Mesenchymal stem cell (in vitro differentiated cells and primary cell): ENCODE data around the gene MYB.
"Not testable (repeated sequence)": the region's sequence is repeated elsewhere in the genome, so short reads cannot be mapped to it uniquely, and the experiment has no call there.

Source experiments
- DNase-seq: peaks from one replicate; pipeline ENCODE4 v3.0.0-alpha.2; 2013
- H2AFZ ChIP-seq: one replicate; pipeline ENCODE4 v1.6.1; 2013; ENCODE audit warnings: low read depth, mild to moderate bottlenecking, control low read depth, inconsistent platforms, low read length, moderate library complexity
- H2AK5ac ChIP-seq: 2 replicates; pipeline ENCODE4 v1.6.1; 2013; ENCODE audit warnings: low read length, moderate library complexity, mild to moderate bottlenecking, inconsistent platforms; ENCODE audit not compliant: severe bottlenecking
- H2BK120ac ChIP-seq: one replicate; pipeline ENCODE4 v1.6.1; 2013; ENCODE audit warnings: low read depth, mild to moderate bottlenecking, inconsistent platforms, low read length, moderate library complexity
- H2BK12ac ChIP-seq, 2 experiments: one replicate each; pipeline ENCODE4 v1.6.1; 2013; ENCODE audit warnings: inconsistent platforms in 2 of 2, low read length in 2 of 2, mild to moderate bottlenecking in 2 of 2, moderate library complexity in 2 of 2, control low read depth in 1 of 2
- H2BK15ac ChIP-seq: one replicate; pipeline ENCODE4 v1.6.1; 2013; ENCODE audit warnings: mild to moderate bottlenecking, low read depth, inconsistent platforms; ENCODE audit not compliant: poor library complexity, severe bottlenecking
- H2BK5ac ChIP-seq: 2 replicates; pipeline ENCODE4 v1.6.1; 2013; ENCODE audit warnings: low read depth, mild to moderate bottlenecking, low read length, control low read depth, inconsistent platforms; ENCODE audit not compliant: poor library complexity, severe bottlenecking
- H3K14ac ChIP-seq, 2 experiments: one replicate each; pipeline ENCODE4 v1.6.1; 2013; ENCODE audit warnings: inconsistent platforms in 2 of 2, low read length in 2 of 2, control low read depth in 1 of 2, mild to moderate bottlenecking in 1 of 2, moderate library complexity in 1 of 2
- H3K18ac ChIP-seq, 2 experiments: one replicate each; pipeline ENCODE4 v1.6.1; 2013; ENCODE audit warnings: inconsistent platforms in 2 of 2, low read length in 2 of 2, control low read depth in 1 of 2, low read depth in 1 of 2, mild to moderate bottlenecking in 1 of 2
- H3K23ac ChIP-seq, 2 experiments: one replicate each; pipeline ENCODE4 v1.6.1; 2013; ENCODE audit warnings: inconsistent platforms in 2 of 2, low read length in 2 of 2, mild to moderate bottlenecking in 2 of 2, moderate library complexity in 2 of 2, control low read depth in 1 of 2
- H3K27ac ChIP-seq: 2 replicates; pipeline ENCODE4 v1.5.1; 2013; ENCODE audit warnings: mild to moderate bottlenecking, moderate library complexity, low read length, control low read depth, inconsistent platforms; ENCODE audit not compliant: poor library complexity, severe bottlenecking
- H3K27me3 ChIP-seq, 2 experiments: 2 replicates each; pipeline versions ENCODE4 v1.6.1 to v1.7.0; 2013; ENCODE audit warnings: low read length in 2 of 2, mild to moderate bottlenecking in 2 of 2, moderate library complexity in 2 of 2, control low read depth in 1 of 2, inconsistent platforms in 1 of 2; ENCODE audit not compliant: control insufficient read depth in 1 of 2, insufficient read depth in 1 of 2
- H3K36me3 ChIP-seq, 2 experiments: 2 replicates each; pipeline versions ENCODE4 v1.6.1 to v1.7.0; 2013; ENCODE audit warnings: low read length in 2 of 2, control low read depth in 1 of 2, inconsistent platforms in 1 of 2, low read depth in 1 of 2, mild to moderate bottlenecking in 1 of 2; ENCODE audit not compliant: insufficient read depth in 2 of 2, control insufficient read depth in 1 of 2
- H3K4ac ChIP-seq, 2 experiments: one replicate each; pipeline ENCODE4 v1.6.1; 2013; ENCODE audit warnings: inconsistent platforms in 2 of 2, low read length in 2 of 2, mild to moderate bottlenecking in 2 of 2, moderate library complexity in 2 of 2, control low read depth in 1 of 2, low read depth in 1 of 2
- H3K4me1 ChIP-seq: 2 replicates; pipeline ENCODE4 v1.6.1; 2013; ENCODE audit warnings: low read depth, low read length, control low read depth; ENCODE audit not compliant: control insufficient read depth, insufficient read depth
- H3K4me2 ChIP-seq: 2 replicates; pipeline ENCODE4 v1.6.1; 2013; ENCODE audit warnings: low read length, mild to moderate bottlenecking, inconsistent platforms; ENCODE audit not compliant: poor library complexity, severe bottlenecking
- H3K4me3 ChIP-seq, 2 experiments: 2 replicates each; pipeline versions ENCODE4 v1.5.1 to v1.7.0; 2013; ENCODE audit warnings: low read length in 2 of 2, mild to moderate bottlenecking in 2 of 2, control low read depth in 1 of 2, low read depth in 1 of 2; ENCODE audit not compliant: insufficient read depth in 1 of 2
- H3K79me1 ChIP-seq: replicated peaks from 2 replicates; pipeline ENCODE4 v1.6.1; 2013; ENCODE audit warnings: mild to moderate bottlenecking, control low read depth, low read length, inconsistent platforms; ENCODE audit not compliant: poor library complexity, severe bottlenecking
- H3K9ac ChIP-seq: 2 replicates; pipeline ENCODE4 v1.7.0; 2013; ENCODE audit warnings: mild to moderate bottlenecking, low read length, moderate library complexity
- H3K9me3 ChIP-seq: 2 replicates; pipeline ENCODE4 v1.7.0; 2013; ENCODE audit warnings: mild to moderate bottlenecking, low read length; ENCODE audit not compliant: control insufficient read depth
- H4K8ac ChIP-seq: one replicate; pipeline ENCODE4 v1.6.1; 2013; ENCODE audit warnings: inconsistent platforms, mild to moderate bottlenecking, low read length, moderate library complexity
- H4K91ac ChIP-seq: one replicate; pipeline ENCODE4 v1.6.1; 2013; ENCODE audit warnings: mild to moderate bottlenecking, low read length, inconsistent platforms
- WGBS: methylation state at CpG from one replicate; pipeline ENCODE4 v1.1.7; 2013; ENCODE audit warnings: mixed read lengths; 5-methylcytosine and 5-hydroxymethylcytosine counted together

Gene MYB

DNA sequence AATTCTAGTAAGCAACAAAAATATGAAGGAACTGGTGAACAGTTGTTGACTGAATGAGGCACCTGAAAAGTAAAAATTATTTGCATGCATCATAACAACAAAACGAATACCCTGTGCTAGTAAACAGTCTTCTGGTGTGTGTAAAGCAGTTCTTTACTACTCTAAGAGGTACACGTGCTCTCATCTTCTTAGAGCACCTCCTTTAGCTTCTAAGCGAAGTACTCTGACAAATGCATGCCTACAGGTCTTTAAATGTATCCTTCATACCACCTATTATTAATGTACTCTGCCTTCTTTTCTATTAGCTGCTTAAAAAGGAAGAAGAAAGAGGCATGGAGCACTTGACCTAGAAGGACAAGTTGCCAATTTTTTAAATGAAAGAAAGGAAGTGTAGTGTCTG, 32.2 kb upstream of the MYB start:
- Histone ChIP-seq H4K8ac (no peak overlapping the region), H4K91ac (no peak overlapping the region), H2AFZ (no peak overlapping the region), H3K14ac (no peak overlapping the region), H3K27ac (no peak overlapping the region), H2BK120ac (no peak overlapping the region), H3K4ac (no peak overlapping the region), H2AK5ac (no peak overlapping the region), H3K79me1 (no peaks in the 10 kb centered on the region), H3K9me3 (no peaks in the 10 kb centered on the region), H3K9ac (no peak overlapping the region), H2BK12ac (no peak overlapping the region), H3K36me3 (no peaks in the 10 kb centered on the region), H3K23ac (no peak overlapping the region), H2BK15ac (no peak overlapping the region), H3K4me2 (no peak overlapping the region), H3K18ac (no peak overlapping the region), H2BK5ac (no peak overlapping the region), H3K27me3 (no peaks in the 10 kb centered on the region), H3K4me3 (no peak overlapping the region), H3K4me1 (peaks cover 2% of the 10 kb centered on the region)
- 83% methylated on average over 3 of the region's 3 CpGs for WGBS
- no peak for DNase-seq

GRCh38 chr6:135149376-135149775, 31.7 kb upstream of the MYB start:
- H2BK5ac ChIP-seq = no peak overlapping the region
- no peak overlapping the region for H2AK5ac ChIP-seq
- no peak overlapping the region for H4K8ac ChIP-seq
- no peak overlapping the region for H2BK12ac ChIP-seq
- no peak overlapping the region for H3K27ac ChIP-seq
- H4K91ac ChIP-seq = no peak overlapping the region
- peaks cover 2% of the 10 kb centered on the region for H3K4me1 ChIP-seq
- no peaks in the 10 kb centered on the region for H3K9me3 ChIP-seq
- H3K36me3 ChIP-seq = no peaks in the 10 kb centered on the region
- H3K79me1 ChIP-seq = no peaks in the 10 kb centered on the region
- no peak overlapping the region for H3K9ac ChIP-seq
- no peak overlapping the region for H3K14ac ChIP-seq
- no peak overlapping the region for H2BK15ac ChIP-seq
- H3K4ac ChIP-seq = no peak overlapping the region
- no peak overlapping the region for H2AFZ ChIP-seq
- H3K4me2 ChIP-seq = no peak overlapping the region
- 90% methylated on average over 2 of the region's 6 CpGs for WGBS
- no peaks in the 10 kb centered on the region for H3K27me3 ChIP-seq
- H2BK120ac ChIP-seq = no peak overlapping the region
- DNase-seq = no peak
- H3K18ac ChIP-seq = no peak overlapping the region
- H3K4me3 ChIP-seq = no peak overlapping the region
- no peak overlapping the region for H3K23ac ChIP-seq

- WGBS = 100% methylated on average over 1 of the region's 2 CpGs
- not testable (repeated sequence) for H3K4me3 ChIP-seq, H2AK5ac ChIP-seq, H3K4ac ChIP-seq, H3K14ac ChIP-seq, H3K9ac ChIP-seq, H4K91ac ChIP-seq, H2BK15ac ChIP-seq, H2BK5ac ChIP-seq, H3K36me3 ChIP-seq, H3K4me2 ChIP-seq, DNase-seq, H3K27ac ChIP-seq, H2AFZ ChIP-seq, H2BK12ac ChIP-seq, H3K79me1 ChIP-seq, H4K8ac ChIP-seq, H3K9me3 ChIP-seq, H3K27me3 ChIP-seq, H3K4me1 ChIP-seq, H2BK120ac ChIP-seq, H3K23ac ChIP-seq, H3K18ac ChIP-seq
These were observed 30.6 kb upstream of the MYB start for GRCh38 chr6:135150481-135150880.

- H3K4me3 ChIP-seq, H3K14ac ChIP-seq, DNase-seq, H3K9me3 ChIP-seq, H2BK120ac ChIP-seq, H3K18ac ChIP-seq, H3K23ac ChIP-seq, H3K79me1 ChIP-seq, H3K27me3 ChIP-seq, H3K4ac ChIP-seq, H3K36me3 ChIP-seq, H2AK5ac ChIP-seq, H3K27ac ChIP-seq, H2BK5ac ChIP-seq, H2BK15ac ChIP-seq, H4K8ac ChIP-seq, H4K91ac ChIP-seq, H2BK12ac ChIP-seq, H3K4me1 ChIP-seq, H3K9ac ChIP-seq, H2AFZ ChIP-seq, H3K4me2 ChIP-seq: not testable (repeated sequence)
- WGBS = no CpG with 5 or more reads among the region's 2 CpGs
These were observed 27.0 kb upstream of the MYB start for GRCh38 chr6:135154125-135154524.
